Heart right ventricle (tissue), 16 donors: Measurements from ENCODE around the gene MIPEP. TPM values are rescaled to one million over a fixed set of nuclear protein-coding genes. Genes with fewer than 3 reads are reported as not detected.

ENCODE experiments used
- ATAC-seq, 8 donors: fragments of 200-7000 bp; cut with Tn5 transposase; one replicate each; pipeline ENCODE4 v1.9.1; 2020; ENCODE audit warnings: mild to moderate bottlenecking in 8 of 8, moderate library complexity in 8 of 8, moderate number of reproducible peaks in 1 of 8
- DNase-seq, 2 donors: peaks; one replicate each; pipeline ENCODE4 v3.0.0-alpha.2; 2020
- H3K27ac ChIP-seq, 10 donors: fragments of 200-600 bp; sonication (generic) in 2 of 10; one replicate each; pipeline versions ENCODE4 v1.5.0 to v1.8.0; 2020 to 2022; ENCODE audit warnings: mild to moderate bottlenecking in 3 of 10
- H3K27me3 ChIP-seq, 7 donors: fragments of 200-600 bp; one replicate each; pipeline ENCODE4 v1.8.0; 2021 to 2022; ENCODE audit warnings: mild to moderate bottlenecking in 2 of 7
- H3K36me3 ChIP-seq, 9 donors: fragments of 200-600 bp; sonication (generic) in 1 of 9; one replicate each; pipeline versions ENCODE4 v1.5.0 to v1.8.0; 2020 to 2022; ENCODE audit warnings: mild to moderate bottlenecking in 2 of 9
- H3K4me1 ChIP-seq, 9 donors: fragments of 200-600 bp; sonication (generic) in 1 of 9; one replicate each; pipeline versions ENCODE4 v1.5.0 to v1.8.0; 2020 to 2022; ENCODE audit warnings: mild to moderate bottlenecking in 4 of 9
- H3K4me3 ChIP-seq, 10 donors: fragments of 200-600 bp; sonication (generic) in 2 of 10; one replicate each; pipeline versions ENCODE4 v1.5.0 to v1.8.0; 2020 to 2022; ENCODE audit warnings: mild to moderate bottlenecking in 7 of 10, moderate library complexity in 2 of 10
- H3K9me3 ChIP-seq, 11 donors: fragments of 200-600 bp in 10 of 11; sonication (generic) in 2 of 11; one replicate each; pipeline versions ENCODE4 v1.5.0 to v1.8.0; 2013 to 2022; ENCODE audit warnings: mild to moderate bottlenecking in 2 of 11, control low read depth in 1 of 11, moderate library complexity in 1 of 11
- CTCF ChIP-seq, 9 donors: fragments of 200-600 bp; sonication (generic) in 2 of 9; IDR thresholded peaks; one replicate each; pipeline versions ENCODE4 v1.5.0 to v1.8.0; 2021 to 2022; ENCODE audit warnings: antibody characterized with exemption in 9 of 9, mild to moderate bottlenecking in 5 of 9, moderate library complexity in 1 of 9
- WGBS, 2 donors: extraction: QIAGEN DNeasy Blood & Tissue Kit; methylation state at CpG; one replicate each; pipeline ENCODE4 v1.1.7; 2013; ENCODE audit warnings: inconsistent platforms in 1 of 2; 5-methylcytosine and 5-hydroxymethylcytosine counted together
- intact Hi-C, 10 donors: fragments of 100-400 bp; cut with DNase I; formaldehyde crosslinking; loops; one replicate each; pipeline versions ENCODE4 v1.11.1 to v1.14.2; 2022
- polyA plus RNA-seq, 2 donors: library from polyadenylated mRNA; stranded (reverse); fragments of 200-250 nt; gene quantifications; one replicate each; pipeline ENCODE4 v1.2.3, GENCODE V29; 2013
- total RNA-seq, 10 donors: library from RNA; stranded (reverse); fragmentation: NEBNext Ultra II Directional in 3 of 10; extraction: Animal tissue kit (Norgen Biotek cat#: 25700) in 3 of 10; gene quantifications; one replicate each; pipeline versions ENCODE4 v1.2.1 to v1.2.4, GENCODE V29; 2021 to 2023
- donor health status: Arrhythmogenic right ventricular cardiomyopathy.
- donor health status: ischemic (EF 13 %, LVEDD 7.1; RV severe dilation, severe dysfunction).
- donor health status: healthy with polysubstance abuse.
- donor health status: DM: no; HTN: yes; CAD: no.
- donor health status: DM: no; HTN: no; CAD: no.
- donor health status: ischemic (EF 25% LVEDD 6.9; RV normal size, moderate dysfunction).
- donor health status: ischemic (EF 25% LVEDD 5.7; RV mildly dilated, moderate dysfunction).
- donor health status: healthy.
- donor health status: DM: yes; HTN: yes; CAD: no.
- donor health status: Ischemic cardiomyopathy.
- donor health status: ischemic (EF 35%, LVEDD 5.7; RV mildly dilated, moderate dysfunction).
- donor health status: nonischemic (EF 11% LVEDD 7.7; RV severe dilation, severe dysfunction).
- donor health status: DM: yes; HTN: yes; CAD: no.
- donor health status: PGD.
- donor health status: ischemic (EF 29% LVEDD 5.4; RV normal size, mild dysfunction).
- donor health status: nonischemic (EF 23%, LVEDD 6.1; RV moderate dilation, normal function).

MIPEP gene
- total and polyA plus RNA-seq, 12 donors: 23.4 to 83.4 (median 44.1) TPM

DNA sequence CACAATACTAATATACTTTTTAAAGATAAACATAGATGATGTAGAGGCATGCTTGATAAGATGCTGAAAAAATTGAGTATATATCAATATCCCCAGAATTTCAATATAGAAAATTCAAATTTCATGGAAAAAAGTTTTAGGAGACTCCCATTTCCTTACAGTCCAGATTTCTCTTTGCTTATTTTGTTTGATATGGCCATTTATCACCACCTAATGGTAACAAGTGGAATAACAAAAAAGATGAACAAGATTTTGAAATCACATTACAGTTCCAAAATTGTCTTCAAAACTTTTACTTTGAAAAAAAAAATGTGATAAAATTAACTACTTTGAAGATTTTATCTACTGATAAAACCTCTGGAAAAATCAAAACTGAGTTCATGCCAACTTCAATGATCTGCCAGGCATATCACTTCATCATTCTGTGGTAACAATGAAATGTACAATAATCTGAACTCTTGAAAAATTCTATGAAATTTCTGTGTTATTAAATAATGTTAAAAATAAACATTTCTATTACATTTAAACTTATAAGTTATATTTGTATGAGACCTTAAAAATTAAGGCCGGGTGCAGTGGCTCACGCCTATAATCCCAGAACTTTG, 17.5 kb downstream of the MIPEP start:
- TF ChIP-seq CTCF (IDR thresholded peaks at IDR 0.05): peak; percentile 33 to 81 (median 62)
- Histone ChIP-seq H3K4me3 (no peak overlapping the region), H3K4me1 (no peaks in the 10 kb centered on the region), H3K27ac (no peak overlapping the region), H3K9me3 (no peaks in the 10 kb centered on the region), H3K36me3 (peaks cover 0 to 30% (median 3%) of the 10 kb centered on the region in 9 donors), H3K27me3 (no peaks in the 10 kb centered on the region)
- intact Hi-C loops: loop anchor here in 9 of 10 donors (1.0 to 10.0 kb wide), 8 partner anchors 294 to 409 kb away; partner anchors contain the start of gene TNFRSF19 (in 3 of the 9)
- DNase-seq (no peak), ATAC-seq (peak in 2 of 8 donors; percentile 35 to 44)
- 90 to 99% methylated on average over 2 of the region's 2 CpGs for WGBS, 2 donors

GRCh38 chr13:23870356-23871140, 18.7 kb downstream of the MIPEP start:
- peak in 1 of 8 donors; percentile 55 for ATAC-seq
- no peaks in the 10 kb centered on the region for H3K4me1 ChIP-seq
- intact Hi-C loops: loop anchor here in 9 of 10 donors (1.0 to 10.0 kb wide), 8 partner anchors 293 to 408 kb away; partner anchors contain the start of gene TNFRSF19 (in 3 of the 9)
- WGBS, 2 donors: 91 to 93% methylated on average over 12 of the region's 12 CpGs
- peaks cover 0 to 30% (median 3%) of the 10 kb centered on the region in 9 donors for H3K36me3 ChIP-seq
- H3K27me3 ChIP-seq: no peaks in the 10 kb centered on the region
- H3K27ac ChIP-seq: no peak overlapping the region
- H3K9me3 ChIP-seq: no peaks in the 10 kb centered on the region
- no peak for DNase-seq
- H3K4me3 ChIP-seq: no peak overlapping the region
- no peak for TF ChIP-seq CTCF (IDR thresholded peaks at IDR 0.05)

DNA sequence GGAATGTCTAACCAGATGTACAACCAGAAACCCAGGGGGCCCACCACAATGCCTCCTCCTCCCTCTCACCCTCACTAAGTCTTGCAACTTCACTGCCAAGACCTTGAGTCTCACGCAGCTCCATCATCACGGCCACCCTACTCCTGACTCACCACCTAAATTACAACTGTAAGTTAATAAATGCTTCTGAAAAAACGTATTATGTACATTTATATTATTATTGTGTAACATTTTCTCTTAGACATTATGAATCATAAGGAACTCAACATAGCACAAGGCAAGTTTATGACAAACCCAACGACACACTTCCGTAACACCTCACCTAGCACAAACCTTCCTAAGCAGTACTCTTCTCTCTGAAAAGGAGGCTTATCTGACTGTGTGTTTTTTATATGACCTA, 20.7 kb downstream of the MIPEP start:
- no peaks in the 10 kb centered on the region for H3K27me3 ChIP-seq
- no peak overlapping the region for H3K4me3 ChIP-seq
- H3K36me3 ChIP-seq: peaks cover 0 to 29% (median 3%) of the 10 kb centered on the region in 9 donors
- no peak for ATAC-seq
- no peak overlapping the region for H3K27ac ChIP-seq
- WGBS, 2 donors: 82 to 83% methylated on average over 5 of the region's 5 CpGs
- intact Hi-C loops: loop anchor here in 6 of 10 donors (10.0 kb wide), 3 partner anchors 144 to 294 kb away; partner anchors contain the start of gene TNFRSF19 (in 1 of the 6)
- DNase-seq: no peak
- no peaks in the 10 kb centered on the region for H3K4me1 ChIP-seq
- TF ChIP-seq CTCF (IDR thresholded peaks at IDR 0.05): no peak
- H3K9me3 ChIP-seq: no peaks in the 10 kb centered on the region

DNA sequence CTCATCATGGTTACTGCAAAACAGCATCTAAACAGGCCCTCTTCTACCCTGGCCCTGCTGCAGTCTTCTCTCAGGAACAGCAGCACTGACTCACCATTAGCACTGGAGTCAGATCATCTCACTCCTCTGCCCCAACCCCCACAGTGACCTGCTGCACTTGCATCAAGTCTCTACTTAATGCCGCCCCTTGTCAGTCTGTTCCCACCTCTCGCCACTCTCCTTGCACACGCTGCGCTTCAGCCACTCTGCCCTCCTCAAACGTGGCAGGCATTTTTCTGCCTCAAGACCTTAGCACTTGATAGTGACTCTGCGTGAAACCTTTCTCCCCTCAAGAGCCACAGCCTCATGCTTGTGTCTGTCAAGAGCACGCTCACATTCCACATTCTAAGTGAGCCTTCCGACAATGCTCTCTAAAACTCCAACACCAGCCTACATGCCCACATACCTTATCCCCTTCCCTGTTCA, 22.1 kb downstream of the MIPEP start:
- H3K4me1 ChIP-seq: no peaks in the 10 kb centered on the region
- H3K36me3 ChIP-seq: peaks cover 0 to 41% (median 0%) of the 10 kb centered on the region in 9 donors
- H3K4me3 ChIP-seq: no peak overlapping the region
- ATAC-seq: peak in 1 of 8 donors; percentile 18
- H3K9me3 ChIP-seq: no peaks in the 10 kb centered on the region
- TF ChIP-seq CTCF (IDR thresholded peaks at IDR 0.05): no peak
- H3K27me3 ChIP-seq: no peaks in the 10 kb centered on the region
- 80 to 89% methylated on average over 8 of the region's 8 CpGs for WGBS, 2 donors
- no peak overlapping the region for H3K27ac ChIP-seq
- intact Hi-C loops: loop anchor here in 6 of 10 donors (10.0 kb wide), 3 partner anchors 142 to 292 kb away; partner anchors contain the start of gene TNFRSF19 (in 1 of the 6)
- no peak for DNase-seq
